ENCODE results near the gene UBA1. TPM values are rescaled to one million over a fixed set of nuclear protein-coding genes. Genes with fewer than 3 reads are reported as not detected.

Gene UBA1
- total RNA-seq, 4 donors from 2014 or later, result 114 to 203 (median 146) TPM

- Histone ChIP-seq H3K4me3 (no peak overlapping the region), H3K36me3 (peaks cover 0 to 62% (median 0%) of the 10 kb centered on the region in 3 donors), H3K9me3 (no peaks in the 10 kb centered on the region), H3K27me3 (no peaks in the 10 kb centered on the region), H3K4me1 (peaks cover 0 to 20% (median 0%) of the 10 kb centered on the region in 4 donors), H3K27ac (no peak overlapping the region)
- DNase-seq, result no peak
- TF ChIP-seq, protein P1, sequence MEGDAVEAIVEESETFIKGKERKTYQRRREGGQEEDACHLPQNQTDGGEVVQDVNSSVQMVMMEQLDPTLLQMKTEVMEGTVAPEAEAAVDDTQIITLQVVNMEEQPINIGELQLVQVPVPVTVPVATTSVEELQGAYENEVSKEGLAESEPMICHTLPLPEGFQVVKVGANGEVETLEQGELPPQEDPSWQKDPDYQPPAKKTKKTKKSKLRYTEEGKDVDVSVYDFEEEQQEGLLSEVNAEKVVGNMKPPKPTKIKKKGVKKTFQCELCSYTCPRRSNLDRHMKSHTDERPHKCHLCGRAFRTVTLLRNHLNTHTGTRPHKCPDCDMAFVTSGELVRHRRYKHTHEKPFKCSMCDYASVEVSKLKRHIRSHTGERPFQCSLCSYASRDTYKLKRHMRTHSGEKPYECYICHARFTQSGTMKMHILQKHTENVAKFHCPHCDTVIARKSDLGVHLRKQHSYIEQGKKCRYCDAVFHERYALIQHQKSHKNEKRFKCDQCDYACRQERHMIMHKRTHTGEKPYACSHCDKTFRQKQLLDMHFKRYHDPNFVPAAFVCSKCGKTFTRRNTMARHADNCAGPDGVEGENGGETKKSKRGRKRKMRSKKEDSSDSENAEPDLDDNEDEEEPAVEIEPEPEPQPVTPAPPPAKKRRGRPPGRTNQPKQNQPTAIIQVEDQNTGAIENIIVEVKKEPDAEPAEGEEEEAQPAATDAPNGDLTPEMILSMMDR (IDR thresholded peaks at IDR 0.05), result no peak
- TF ChIP-seq POLR2A (IDR thresholded peaks at IDR 0.05), result no peak
These were observed 7.8 kb downstream of the UBA1 start for GRCh38 chrX:47201345-47201944.

DNA sequence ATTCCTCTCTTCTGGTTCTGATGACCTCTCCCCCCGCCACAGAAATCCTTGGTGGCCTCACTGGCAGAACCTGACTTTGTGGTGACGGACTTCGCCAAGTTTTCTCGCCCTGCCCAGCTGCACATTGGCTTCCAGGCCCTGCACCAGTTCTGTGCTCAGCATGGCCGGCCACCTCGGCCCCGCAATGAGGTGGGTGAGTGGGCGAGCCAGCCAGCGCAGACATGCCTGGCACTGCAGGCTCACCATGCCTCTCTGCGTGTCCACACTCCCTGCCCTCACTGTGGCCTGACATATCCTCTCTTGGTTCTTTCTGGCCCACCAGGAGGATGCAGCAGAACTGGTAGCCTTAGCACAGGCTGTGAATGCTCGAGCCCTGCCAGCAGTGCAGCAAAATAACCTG lies 8.7 kb downstream of the UBA1 start:
- Histone ChIP-seq H3K27ac (no peak overlapping the region), H3K36me3 (peaks cover 0 to 70% (median 0%) of the 10 kb centered on the region in 3 donors), H3K27me3 (no peaks in the 10 kb centered on the region), H3K4me3 (no peak overlapping the region), H3K4me1 (peaks cover 0 to 11% (median 0%) of the 10 kb centered on the region in 4 donors), H3K9me3 (no peaks in the 10 kb centered on the region)
- no peak for TF ChIP-seq POLR2A (IDR thresholded peaks at IDR 0.05)
- TF ChIP-seq, protein P1 (IDR thresholded peaks at IDR 0.05), result no peak
- no peak for DNase-seq

DNA sequence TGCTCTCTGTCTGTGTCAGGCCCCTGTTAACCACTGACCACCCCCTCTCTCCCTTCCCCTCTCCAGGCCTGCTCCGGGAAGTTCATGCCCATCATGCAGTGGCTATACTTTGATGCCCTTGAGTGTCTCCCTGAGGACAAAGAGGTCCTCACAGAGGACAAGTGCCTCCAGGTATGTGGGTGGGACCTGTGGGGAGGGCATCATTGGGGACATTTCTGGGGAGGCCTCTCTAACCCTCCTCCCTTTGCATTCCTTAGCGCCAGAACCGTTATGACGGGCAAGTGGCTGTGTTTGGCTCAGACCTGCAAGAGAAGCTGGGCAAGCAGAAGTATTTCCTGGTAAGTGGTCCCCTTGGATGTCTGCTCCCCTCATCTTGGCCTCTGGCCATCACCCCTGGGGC lies 9.2 kb downstream of the UBA1 start:
- H3K9me3 ChIP-seq, result no peaks in the 10 kb centered on the region
- H3K27me3 ChIP-seq, result no peaks in the 10 kb centered on the region
- peaks cover 0 to 75% (median 0%) of the 10 kb centered on the region in 3 donors for H3K36me3 ChIP-seq
- peaks cover 0 to 6% (median 0%) of the 10 kb centered on the region in 4 donors for H3K4me1 ChIP-seq
- H3K4me3 ChIP-seq, result no peak overlapping the region
- no peak for DNase-seq
- H3K27ac ChIP-seq, result no peak overlapping the region
- TF ChIP-seq, protein P1 (IDR thresholded peaks at IDR 0.05), result no peak
- no peak for TF ChIP-seq POLR2A (IDR thresholded peaks at IDR 0.05)

GRCh38 chrX:47204970-47205369 lies 11.3 kb downstream of the UBA1 start:
- TF ChIP-seq, protein P1 (IDR thresholded peaks at IDR 0.05), result no peak
- TF ChIP-seq POLR2A (IDR thresholded peaks at IDR 0.05), result no peak
- Histone ChIP-seq H3K9me3 (no peaks in the 10 kb centered on the region), H3K4me1 (no peaks in the 10 kb centered on the region), H3K4me3 (no peak overlapping the region), H3K36me3 (peaks cover 0 to 85% (median 0%) of the 10 kb centered on the region in 3 donors), H3K27me3 (no peaks in the 10 kb centered on the region), H3K27ac (no peak overlapping the region)
- DNase-seq, result no peak

- Histone ChIP-seq H3K36me3 (peaks cover 0 to 87% (median 0%) of the 10 kb centered on the region in 3 donors), H3K27me3 (no peaks in the 10 kb centered on the region)
These were observed 12.7 kb downstream of the UBA1 start for GRCh38 chrX:47206316-47206715.

More at GRCh38 chrX:47206316-47206715, 12.7 kb downstream of the UBA1 start:
- Histone ChIP-seq H3K4me3 (no peak overlapping the region), H3K4me1 (no peaks in the 10 kb centered on the region), H3K27ac (no peak overlapping the region), H3K9me3 (no peaks in the 10 kb centered on the region)
- TF ChIP-seq, protein P1 (IDR thresholded peaks at IDR 0.05), result no peak
- TF ChIP-seq POLR2A (IDR thresholded peaks at IDR 0.05), result no peak
- no peak for DNase-seq
